ENCODE results near the gene ZNF330.

DNA sequence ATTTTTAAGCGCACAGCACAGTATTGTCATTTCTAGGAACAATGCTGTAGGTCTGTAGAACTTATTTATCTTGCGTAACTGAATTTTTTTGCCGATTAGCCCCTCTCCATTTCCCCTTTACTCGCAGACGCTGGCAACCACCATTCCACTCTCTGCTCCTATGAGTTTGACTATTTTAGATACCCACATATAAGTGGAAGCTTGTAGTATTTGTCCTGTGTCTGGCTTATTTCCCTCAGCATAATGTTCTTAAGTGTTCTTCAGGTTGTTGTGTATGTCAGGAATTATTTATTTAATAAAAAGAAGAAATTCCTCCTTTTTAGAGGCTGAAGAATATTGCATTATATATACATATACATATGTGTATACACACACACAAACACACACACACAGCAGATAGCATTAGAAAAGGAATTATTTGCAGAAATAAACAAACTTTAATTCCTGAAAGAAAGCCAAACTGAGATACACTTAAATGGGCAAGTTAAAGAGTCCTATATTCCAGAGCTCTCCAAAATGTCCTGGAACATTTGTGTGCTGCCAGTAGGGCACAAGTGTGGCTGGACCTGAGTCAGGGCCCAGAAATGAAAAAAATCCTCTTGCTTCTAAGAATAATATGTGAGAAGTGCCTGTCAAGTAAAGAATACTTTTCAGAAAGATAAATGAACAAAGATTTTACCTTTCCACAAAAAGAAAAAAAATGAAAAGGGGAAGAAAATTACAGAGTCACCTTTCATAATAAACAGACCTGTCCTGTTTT is 4.5 kb upstream of the ZNF330 start:
- TF ChIP-seq CTCF (IDR thresholded peaks at IDR 0.05; ENCODE audit: low read length) (no peak), EZH2 (IDR thresholded peaks at IDR 0.05; ENCODE audit: borderline replicate concordance, low read length) (no peak)

Measured in OCI-LY1 (cell line).